Measurements from ENCODE around the gene NOP53. TPM values are rescaled to one million over a fixed set of nuclear protein-coding genes. Genes with fewer than 3 reads are reported as not detected.
A peak's percentile ranks its signal among the peaks of the same experiment; 100 is the strongest.

NOP53 gene
- total and polyA plus RNA-seq, 9 of the 15 experiments (the other 6 are each of a cell fraction or from before 2014, with no cell fraction given): 6.5 to 274 (median 145) TPM

- TF ChIP-seq ZNF398 (CRISPR knock-in tag; IDR thresholded peaks at IDR 0.05) (no peak), NKRF (IDR thresholded peaks at IDR 0.05; ENCODE audit: borderline replicate concordance) (peak; percentile 78), GMEB1 (CRISPR knock-in tag; IDR thresholded peaks at IDR 0.05) (no peak), ZNF23 (CRISPR knock-in tag; IDR thresholded peaks at IDR 0.05) (no peak), ZKSCAN8 (CRISPR knock-in tag; IDR thresholded peaks at IDR 0.05) (no peak), HNRNPLL (IDR thresholded peaks at IDR 0.05; ENCODE audit: low read depth, low read length, poor library complexity, severe bottlenecking) (peak; percentile 64), WHSC1 (IDR thresholded peaks at IDR 0.05; ENCODE audit: low read length) (no peak), ESRRA (IDR thresholded peaks at IDR 0.05; ENCODE audit: borderline replicate concordance, low read depth) (no peak), KDM5B (IDR thresholded peaks at IDR 0.05; ENCODE audit: insufficient replicate concordance, low read depth, low read length) (peak; percentile 95), TCF3 (CRISPR knock-in tag; IDR thresholded peaks at IDR 0.05) (0 out of 2 replicates have a peak, but pooled peaks have one; percentile 10), ZNF146 (CRISPR knock-in tag; IDR thresholded peaks at IDR 0.05; ENCODE audit: unreplicated experiment) (no peak), TRIM28 (IDR thresholded peaks at IDR 0.05) (peak; percentile 38; the same call in 1 of the 2 replicates), ZBTB49 (CRISPR knock-in tag; IDR thresholded peaks at IDR 0.05; ENCODE audit: borderline replicate concordance) (no peak), SAFB (IDR thresholded peaks at IDR 0.05; ENCODE audit: borderline replicate concordance, low read depth, low read length) (no peak), ATF1 (CRISPR knock-in tag; IDR thresholded peaks at IDR 0.05) (no peak), ATF1 (tag; IDR thresholded peaks at IDR 0.05) (peak; percentile 60), SRF (CRISPR knock-in tag; IDR thresholded peaks at IDR 0.05) (peak in 1 of 2 experiments; percentile 86; a peak in 2 of 4 replicates), ZNF57 (CRISPR knock-in tag; IDR thresholded peaks at IDR 0.05) (no peak), ZFX (CRISPR knock-in tag; IDR thresholded peaks at IDR 0.05) (peak; percentile 40)
Observed at GRCh38 chr19:47778049-47778953, 33.0 kb downstream of the NOP53 start, which contains the start of gene SELENOW (continued).
